ENCODE data around the gene KRTAP5-5.
"Not testable (repeated sequence)": the region's sequence is repeated elsewhere in the genome, so short reads cannot be mapped to it uniquely, and the experiment has no call there.

KRTAP5-5 gene

DNA sequence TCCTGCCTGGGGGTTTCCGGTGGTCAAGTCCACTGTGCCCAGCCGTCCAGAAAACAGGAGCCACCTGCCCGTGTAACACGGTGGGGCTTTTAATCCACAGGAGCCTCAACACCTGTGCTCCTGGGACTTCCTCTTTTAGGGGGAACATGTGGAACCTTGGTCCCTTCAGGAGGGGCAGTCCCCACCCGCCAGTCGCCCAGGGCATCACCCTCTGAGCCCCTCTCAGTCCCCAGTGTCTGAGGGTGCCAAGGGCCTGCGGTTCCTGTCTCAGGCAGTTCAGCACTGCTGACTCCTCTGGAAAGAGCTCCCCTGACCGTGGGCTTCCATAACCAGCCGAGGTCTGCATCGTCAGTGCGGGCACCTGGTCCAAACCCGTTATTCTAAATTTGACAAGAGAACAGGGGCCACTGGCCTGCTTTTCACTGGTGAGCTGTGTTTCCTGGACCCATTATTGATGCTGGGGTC, 15.8 kb downstream of the KRTAP5-5 start:
- Histone ChIP-seq H2AFZ (ENCODE audit: low read length) (no peak overlapping the region), H3K36me3 (ENCODE audit: insufficient read depth, low read length) (no peaks in the 10 kb centered on the region), H3F3A (ENCODE audit: insufficient read depth, low read length) (no peaks in the 10 kb centered on the region), H3K79me2 (ENCODE audit: insufficient read depth, low read length) (no peaks in the 10 kb centered on the region), H3K27me3 (ENCODE audit: insufficient read depth, low read length) (no peaks in the 10 kb centered on the region; the same call in 1 of the 2 replicates), H4K20me1 (ENCODE audit: insufficient read depth, low read length) (no peaks in the 10 kb centered on the region), H3K4me1 (ENCODE audit: insufficient read depth, low read length, severe bottlenecking) (no peaks in the 10 kb centered on the region), H3K9ac (ENCODE audit: low read length) (no peak overlapping the region), H3K9me2 (ENCODE audit: low read depth, low read length) (no peaks in the 10 kb centered on the region), H3K4me3 (ENCODE audit: low read depth, low read length, poor library complexity, severe bottlenecking) (no peak overlapping the region), H3K9me3 (ENCODE audit: low read length) (no peaks in the 10 kb centered on the region), H3K4me2 (ENCODE audit: low read length) (no peak overlapping the region), H3K27ac (ENCODE audit: low read depth, low read length, poor library complexity, severe bottlenecking) (no peak overlapping the region)
- TF ChIP-seq, protein P1, sequence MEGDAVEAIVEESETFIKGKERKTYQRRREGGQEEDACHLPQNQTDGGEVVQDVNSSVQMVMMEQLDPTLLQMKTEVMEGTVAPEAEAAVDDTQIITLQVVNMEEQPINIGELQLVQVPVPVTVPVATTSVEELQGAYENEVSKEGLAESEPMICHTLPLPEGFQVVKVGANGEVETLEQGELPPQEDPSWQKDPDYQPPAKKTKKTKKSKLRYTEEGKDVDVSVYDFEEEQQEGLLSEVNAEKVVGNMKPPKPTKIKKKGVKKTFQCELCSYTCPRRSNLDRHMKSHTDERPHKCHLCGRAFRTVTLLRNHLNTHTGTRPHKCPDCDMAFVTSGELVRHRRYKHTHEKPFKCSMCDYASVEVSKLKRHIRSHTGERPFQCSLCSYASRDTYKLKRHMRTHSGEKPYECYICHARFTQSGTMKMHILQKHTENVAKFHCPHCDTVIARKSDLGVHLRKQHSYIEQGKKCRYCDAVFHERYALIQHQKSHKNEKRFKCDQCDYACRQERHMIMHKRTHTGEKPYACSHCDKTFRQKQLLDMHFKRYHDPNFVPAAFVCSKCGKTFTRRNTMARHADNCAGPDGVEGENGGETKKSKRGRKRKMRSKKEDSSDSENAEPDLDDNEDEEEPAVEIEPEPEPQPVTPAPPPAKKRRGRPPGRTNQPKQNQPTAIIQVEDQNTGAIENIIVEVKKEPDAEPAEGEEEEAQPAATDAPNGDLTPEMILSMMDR (IDR thresholded peaks at IDR 0.05; ENCODE audit: low read length), result no peak
- TF ChIP-seq EZH2 (IDR thresholded peaks at IDR 0.05; ENCODE audit: borderline replicate concordance, low read length), result no peak

DNA sequence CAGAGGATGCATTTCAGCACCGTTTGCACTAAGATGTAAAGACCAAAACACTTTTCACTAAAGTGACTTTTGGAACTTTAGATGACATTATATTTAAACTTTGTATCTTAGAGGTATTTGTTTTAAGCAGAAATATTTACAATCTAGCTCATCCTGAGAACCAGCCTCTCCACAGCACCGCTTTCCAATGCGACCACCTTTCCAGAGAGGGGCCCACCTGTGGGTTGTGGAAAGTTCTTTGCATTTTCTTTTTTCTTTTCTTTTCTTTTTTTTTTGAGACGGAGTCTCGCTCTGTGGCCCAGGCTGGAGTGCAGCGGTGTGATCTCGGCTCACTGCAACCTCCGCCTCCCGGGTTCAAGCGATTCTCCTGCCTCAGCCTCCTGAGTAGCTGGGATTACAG, 17.0 kb downstream of the KRTAP5-5 start:
- not testable (repeated sequence) for H3K4me3 ChIP-seq (ENCODE audit: low read depth, low read length, poor library complexity, severe bottlenecking); H3F3A ChIP-seq (ENCODE audit: insufficient read depth, low read length); H3K79me2 ChIP-seq (ENCODE audit: insufficient read depth, low read length); H3K4me2 ChIP-seq (ENCODE audit: low read length); H3K9me3 ChIP-seq (ENCODE audit: low read length); H3K36me3 ChIP-seq (ENCODE audit: insufficient read depth, low read length); H3K27ac ChIP-seq (ENCODE audit: low read depth, low read length, poor library complexity, severe bottlenecking); H3K4me1 ChIP-seq (ENCODE audit: insufficient read depth, low read length, severe bottlenecking); H3K9ac ChIP-seq (ENCODE audit: low read length); H2AFZ ChIP-seq (ENCODE audit: low read length); H4K20me1 ChIP-seq (ENCODE audit: insufficient read depth, low read length); H3K9me2 ChIP-seq (ENCODE audit: low read depth, low read length); H3K27me3 ChIP-seq (ENCODE audit: insufficient read depth, low read length)

DNA sequence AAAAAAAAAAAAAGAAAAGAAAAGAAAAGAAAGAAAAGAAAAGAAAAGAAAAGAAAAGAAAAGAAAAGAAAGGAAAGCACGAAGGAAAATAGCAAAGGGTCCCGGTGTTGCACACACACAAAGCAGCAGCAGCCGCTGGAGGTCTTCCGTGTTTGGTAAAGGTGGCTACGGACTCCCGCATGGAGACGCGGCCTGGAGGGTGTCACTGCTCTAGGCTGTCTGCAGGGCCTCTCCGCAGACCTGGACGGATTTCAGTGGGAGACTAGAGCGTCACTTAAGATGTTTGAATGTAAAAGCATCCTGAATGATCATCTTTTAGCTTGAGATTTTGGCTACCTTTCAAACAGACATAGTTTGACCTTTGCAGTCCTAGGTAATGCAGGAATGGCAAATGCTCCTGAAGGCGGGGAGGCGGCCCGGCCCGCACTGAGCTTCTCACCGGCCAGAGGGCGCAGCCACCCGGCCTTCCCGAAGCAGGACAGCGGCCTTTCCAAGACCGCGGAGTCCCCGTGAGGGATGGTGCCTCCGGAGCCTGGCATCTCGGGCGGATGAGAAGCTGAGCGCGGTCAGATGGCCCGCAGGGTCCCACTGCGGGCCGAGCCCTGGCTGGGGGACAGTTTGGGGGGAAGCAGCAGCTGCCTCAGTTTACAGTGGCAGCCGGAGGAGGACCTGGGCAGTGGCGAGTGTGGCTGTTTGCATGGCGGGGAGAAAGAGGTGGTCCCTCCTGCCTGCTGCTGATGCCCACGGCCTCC, 18.5 kb downstream of the KRTAP5-5 start:
- Histone ChIP-seq H3K4me2 (ENCODE audit: low read length) (no peak overlapping the region), H3K9me2 (ENCODE audit: low read depth, low read length) (no peaks in the 10 kb centered on the region), H3K27ac (ENCODE audit: low read depth, low read length, poor library complexity, severe bottlenecking) (no peak overlapping the region), H3K9me3 (ENCODE audit: low read length) (no peaks in the 10 kb centered on the region), H3K4me1 (ENCODE audit: insufficient read depth, low read length, severe bottlenecking) (no peaks in the 10 kb centered on the region), H3K79me2 (ENCODE audit: insufficient read depth, low read length) (no peaks in the 10 kb centered on the region), H3K27me3 (ENCODE audit: insufficient read depth, low read length) (peaks cover under 1% of the 10 kb centered on the region; the same call in 1 of the 2 replicates), H2AFZ (ENCODE audit: low read length) (no peak overlapping the region), H4K20me1 (ENCODE audit: insufficient read depth, low read length) (no peaks in the 10 kb centered on the region), H3K36me3 (ENCODE audit: insufficient read depth, low read length) (no peaks in the 10 kb centered on the region), H3K9ac (ENCODE audit: low read length) (no peak overlapping the region), H3K4me3 (ENCODE audit: low read depth, low read length, poor library complexity, severe bottlenecking) (no peak overlapping the region), H3F3A (ENCODE audit: insufficient read depth, low read length) (no peaks in the 10 kb centered on the region)
- TF ChIP-seq EZH2 (IDR thresholded peaks at IDR 0.05; ENCODE audit: borderline replicate concordance, low read length), result no peak
- TF ChIP-seq, protein P1 (IDR thresholded peaks at IDR 0.05; ENCODE audit: low read length), result no peak

Data from OCI-LY1 (cell line).